HepG2 (cell line): ENCODE data around the gene CCL1. TPM values are rescaled to one million over a fixed set of nuclear protein-coding genes. Genes with fewer than 3 reads are reported as not detected.

Experiments
- ARNT ChIP-seq: fragments of 450-650 bp; IDR thresholded peaks from 2 replicates; pipeline ENCODE4 v1.6.1; 2017
- NFKB2 ChIP-seq: sonication (generic); formaldehyde crosslinking; IDR thresholded peaks from 2 replicates; pipeline ENCODE4 v1.4.0; 2020; ENCODE audit warnings: missing genetic modification reagents, borderline replicate concordance
- NR2F2 ChIP-seq: IDR thresholded peaks from 2 replicates; pipeline ENCODE4 v1.6.1; 2012; ENCODE audit warnings: low read depth, inconsistent platforms, borderline replicate concordance
- RARA ChIP-seq: IDR thresholded peaks from 2 replicates; pipeline ENCODE4 v1.6.1; 2016; ENCODE audit warnings: missing genetic modification reagents, missing compliant biosample characterization
- SIN3A ChIP-seq: IDR thresholded peaks from 2 replicates; pipeline ENCODE4 v1.6.1; 2011; ENCODE audit warnings: low read depth, mild to moderate bottlenecking, control low read depth, low read length, borderline replicate concordance
- SNAPC2 ChIP-seq: sonication (generic); formaldehyde crosslinking; IDR thresholded peaks from 2 replicates; pipeline ENCODE4 v1.8.1; 2022; ENCODE audit warnings: mild to moderate bottlenecking, missing genetic modification reagents
- ZBTB7A ChIP-seq: sonication (generic); formaldehyde crosslinking; IDR thresholded peaks from 2 replicates; pipeline ENCODE4 v1.8.0; 2022; ENCODE audit warnings: mild to moderate bottlenecking, missing genetic modification reagents
- ZNF18 ChIP-seq: sonication (generic); formaldehyde crosslinking; IDR thresholded peaks from 2 replicates; pipeline ENCODE4 v1.8.0; 2022; ENCODE audit warnings: mild to moderate bottlenecking, missing genetic modification reagents; ENCODE audit not compliant: insufficient replicate concordance
- ZNF24 ChIP-seq: fragments of 450-650 bp; IDR thresholded peaks from 2 replicates; pipeline ENCODE4 v1.6.1; 2017; ENCODE audit warnings: antibody characterized with exemption, mild to moderate bottlenecking
- ZNF441 ChIP-seq: sonication (generic); formaldehyde crosslinking; IDR thresholded peaks from 2 replicates; pipeline ENCODE4 v1.7.0; 2021; ENCODE audit warnings: missing genetic modification reagents, borderline replicate concordance
- ZNF614 ChIP-seq: IDR thresholded peaks from 2 replicates; pipeline ENCODE4 v1.6.1; 2018; ENCODE audit warnings: missing biosample characterization, missing genetic modification reagents, inconsistent platforms, borderline replicate concordance
- polyA plus RNA-seq, 8 experiments: library from polyadenylated mRNA; depleted of rRNA in 3 of 8; stranded (reverse) in 7 of 8; unstranded in 1 of 8; fragments of >200 nt; fragmentation: Illumina TruSeq in 4 of 8; extraction: Trizol in 4 of 8; gene quantifications; 2 replicates each; pipeline versions ENCODE4 v1.2.1 to v1.2.3, GENCODE V29; 2011 to 2016; ENCODE audit warnings: low read depth in 4 of 8, missing spikeins in 1 of 8, mixed read lengths in 1 of 8; ENCODE audit not compliant: insufficient read depth in 1 of 8
- total RNA-seq, 5 experiments: library from RNA; depleted of rRNA; stranded (reverse); fragments of >200 nt; fragmentation: Illumina TruSeq; extraction: Trizol; gene quantifications; 2 replicates each; pipeline ENCODE4 v1.2.3, GENCODE V29; 2016; ENCODE audit warnings: low read depth in 1 of 5
- TF ChIP-seq, protein P1 (sequence below), 2 experiments: fragments of 450-650 bp in 1 of 2; sonication (generic) in 1 of 2; formaldehyde crosslinking in 1 of 2; IDR thresholded peaks; 2 replicates each; pipeline versions ENCODE4 v1.6.1 to v1.8.0; 2016 to 2022; ENCODE audit warnings: antibody characterized with exemption in 1 of 2, mild to moderate bottlenecking in 1 of 2, missing genetic modification reagents in 1 of 2
- TF ChIP-seq, protein P2 (sequence below): IDR thresholded peaks from 2 replicates; pipeline ENCODE4 v1.6.1; 2012; ENCODE audit warnings: low read length, improper control_type of control experiment
- TF ChIP-seq, protein P3 (sequence below): sonication (generic); formaldehyde crosslinking; IDR thresholded peaks from 2 replicates; pipeline ENCODE4 v1.4.0; 2020; ENCODE audit warnings: missing genetic modification reagents, borderline replicate concordance

The CCL1 gene
- total and polyA plus RNA-seq, 2 of the 13 experiments (the other 11 are each of a cell fraction or from before 2014, with no cell fraction given), result not detected

- TF ChIP-seq, protein P1, sequence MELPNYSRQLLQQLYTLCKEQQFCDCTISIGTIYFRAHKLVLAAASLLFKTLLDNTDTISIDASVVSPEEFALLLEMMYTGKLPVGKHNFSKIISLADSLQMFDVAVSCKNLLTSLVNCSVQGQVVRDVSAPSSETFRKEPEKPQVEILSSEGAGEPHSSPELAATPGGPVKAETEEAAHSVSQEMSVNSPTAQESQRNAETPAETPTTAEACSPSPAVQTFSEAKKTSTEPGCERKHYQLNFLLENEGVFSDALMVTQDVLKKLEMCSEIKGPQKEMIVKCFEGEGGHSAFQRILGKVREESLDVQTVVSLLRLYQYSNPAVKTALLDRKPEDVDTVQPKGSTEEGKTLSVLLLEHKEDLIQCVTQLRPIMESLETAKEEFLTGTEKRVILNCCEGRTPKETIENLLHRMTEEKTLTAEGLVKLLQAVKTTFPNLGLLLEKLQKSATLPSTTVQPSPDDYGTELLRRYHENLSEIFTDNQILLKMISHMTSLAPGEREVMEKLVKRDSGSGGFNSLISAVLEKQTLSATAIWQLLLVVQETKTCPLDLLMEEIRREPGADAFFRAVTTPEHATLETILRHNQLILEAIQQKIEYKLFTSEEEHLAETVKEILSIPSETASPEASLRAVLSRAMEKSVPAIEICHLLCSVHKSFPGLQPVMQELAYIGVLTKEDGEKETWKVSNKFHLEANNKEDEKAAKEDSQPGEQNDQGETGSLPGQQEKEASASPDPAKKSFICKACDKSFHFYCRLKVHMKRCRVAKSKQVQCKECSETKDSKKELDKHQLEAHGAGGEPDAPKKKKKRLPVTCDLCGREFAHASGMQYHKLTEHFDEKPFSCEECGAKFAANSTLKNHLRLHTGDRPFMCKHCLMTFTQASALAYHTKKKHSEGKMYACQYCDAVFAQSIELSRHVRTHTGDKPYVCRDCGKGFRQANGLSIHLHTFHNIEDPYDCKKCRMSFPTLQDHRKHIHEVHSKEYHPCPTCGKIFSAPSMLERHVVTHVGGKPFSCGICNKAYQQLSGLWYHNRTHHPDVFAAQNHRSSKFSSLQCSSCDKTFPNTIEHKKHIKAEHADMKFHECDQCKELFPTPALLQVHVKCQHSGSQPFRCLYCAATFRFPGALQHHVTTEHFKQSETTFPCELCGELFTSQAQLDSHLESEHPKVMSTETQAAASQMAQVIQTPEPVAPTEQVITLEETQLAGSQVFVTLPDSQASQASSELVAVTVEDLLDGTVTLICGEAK (IDR thresholded peaks at IDR 0.05), result no peak
- TF ChIP-seq, protein P1 (CRISPR knock-in tag; IDR thresholded peaks at IDR 0.05), result no peak
- no peak for TF ChIP-seq ZNF18 (CRISPR knock-in tag)
- no peak for TF ChIP-seq ZNF614 (CRISPR knock-in tag)
- no peak for TF ChIP-seq SNAPC2 (CRISPR knock-in tag)
- TF ChIP-seq, protein P2, sequence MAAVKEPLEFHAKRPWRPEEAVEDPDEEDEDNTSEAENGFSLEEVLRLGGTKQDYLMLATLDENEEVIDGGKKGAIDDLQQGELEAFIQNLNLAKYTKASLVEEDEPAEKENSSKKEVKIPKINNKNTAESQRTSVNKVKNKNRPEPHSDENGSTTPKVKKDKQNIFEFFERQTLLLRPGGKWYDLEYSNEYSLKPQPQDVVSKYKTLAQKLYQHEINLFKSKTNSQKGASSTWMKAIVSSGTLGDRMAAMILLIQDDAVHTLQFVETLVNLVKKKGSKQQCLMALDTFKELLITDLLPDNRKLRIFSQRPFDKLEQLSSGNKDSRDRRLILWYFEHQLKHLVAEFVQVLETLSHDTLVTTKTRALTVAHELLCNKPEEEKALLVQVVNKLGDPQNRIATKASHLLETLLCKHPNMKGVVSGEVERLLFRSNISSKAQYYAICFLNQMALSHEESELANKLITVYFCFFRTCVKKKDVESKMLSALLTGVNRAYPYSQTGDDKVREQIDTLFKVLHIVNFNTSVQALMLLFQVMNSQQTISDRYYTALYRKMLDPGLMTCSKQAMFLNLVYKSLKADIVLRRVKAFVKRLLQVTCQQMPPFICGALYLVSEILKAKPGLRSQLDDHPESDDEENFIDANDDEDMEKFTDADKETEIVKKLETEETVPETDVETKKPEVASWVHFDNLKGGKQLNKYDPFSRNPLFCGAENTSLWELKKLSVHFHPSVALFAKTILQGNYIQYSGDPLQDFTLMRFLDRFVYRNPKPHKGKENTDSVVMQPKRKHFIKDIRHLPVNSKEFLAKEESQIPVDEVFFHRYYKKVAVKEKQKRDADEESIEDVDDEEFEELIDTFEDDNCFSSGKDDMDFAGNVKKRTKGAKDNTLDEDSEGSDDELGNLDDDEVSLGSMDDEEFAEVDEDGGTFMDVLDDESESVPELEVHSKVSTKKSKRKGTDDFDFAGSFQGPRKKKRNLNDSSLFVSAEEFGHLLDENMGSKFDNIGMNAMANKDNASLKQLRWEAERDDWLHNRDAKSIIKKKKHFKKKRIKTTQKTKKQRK, result no peak
- TF ChIP-seq, protein P3, sequence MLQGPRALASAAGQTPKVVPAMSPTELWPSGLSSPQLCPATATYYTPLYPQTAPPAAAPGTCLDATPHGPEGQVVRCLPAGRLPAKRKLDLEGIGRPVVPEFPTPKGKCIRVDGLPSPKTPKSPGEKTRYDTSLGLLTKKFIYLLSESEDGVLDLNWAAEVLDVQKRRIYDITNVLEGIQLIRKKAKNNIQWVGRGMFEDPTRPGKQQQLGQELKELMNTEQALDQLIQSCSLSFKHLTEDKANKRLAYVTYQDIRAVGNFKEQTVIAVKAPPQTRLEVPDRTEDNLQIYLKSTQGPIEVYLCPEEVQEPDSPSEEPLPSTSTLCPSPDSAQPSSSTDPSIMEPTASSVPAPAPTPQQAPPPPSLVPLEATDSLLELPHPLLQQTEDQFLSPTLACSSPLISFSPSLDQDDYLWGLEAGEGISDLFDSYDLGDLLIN (CRISPR knock-in tag), result no peak
- TF ChIP-seq NR2F2, result no peak
- no peak for TF ChIP-seq SIN3A
- TF ChIP-seq ZNF24, result no peak
- no peak for TF ChIP-seq ARNT
- TF ChIP-seq ZBTB7A (CRISPR knock-in tag), result no peak
- peak; percentile 40 for TF ChIP-seq RARA (CRISPR knock-in tag)
- no peak for TF ChIP-seq NFKB2
- no peak for TF ChIP-seq ZNF441 (CRISPR knock-in tag)
These were observed 6.0 kb upstream of the CCL1 start (continued) for GRCh38 chr17:34368946-34369500.
